ENCODE measurements around the gene SSBP4.
A peak's percentile ranks its signal among the peaks of the same experiment; 100 is the strongest.

Gene SSBP4

GRCh38 chr19:18483119-18483890 is 64.1 kb downstream of the SSBP4 start:
- no peak for TF ChIP-seq SCRT2 (tag by site-specific recombination; IDR thresholded peaks at IDR 0.05)
- TF ChIP-seq ZNF624 (tag by site-specific recombination; IDR thresholded peaks at IDR 0.05): no peak
- no peak for TF ChIP-seq ZNF341 (tag by site-specific recombination; IDR thresholded peaks at IDR 0.05; ENCODE audit: low read depth)
- TF ChIP-seq HOXC10 (CRISPR knock-in tag; IDR thresholded peaks at IDR 0.05): no peak
- no peak for TF ChIP-seq ZBTB10 (tag by site-specific recombination; IDR thresholded peaks at IDR 0.05)
- no peak for TF ChIP-seq ZNF544 (tag by site-specific recombination; IDR thresholded peaks at IDR 0.05)
- TF ChIP-seq ZNF239 (tag by site-specific recombination; IDR thresholded peaks at IDR 0.05): no peak
- TF ChIP-seq ZIC2 (tag by site-specific recombination; IDR thresholded peaks at IDR 0.05): 0 out of 2 replicates have a peak, but pooled peaks have one; percentile 13
- TF ChIP-seq ZFHX2 (tag by site-specific recombination; conservative IDR thresholded peaks at IDR 0.05): peak; percentile 58; the same call in 1 of the 2 replicates
- TF ChIP-seq ZNF549 (tag by site-specific recombination; IDR thresholded peaks at IDR 0.05): no peak
- TF ChIP-seq ZNF132 (tag by site-specific recombination; IDR thresholded peaks at IDR 0.05; ENCODE audit: borderline replicate concordance): no peak
- TF ChIP-seq ZNF37A (tag by site-specific recombination; IDR thresholded peaks at IDR 0.05): no peak
- 0 out of 2 replicates have a peak, but pooled peaks have one; percentile 35 for TF ChIP-seq EGR2 (tag by site-specific recombination; IDR thresholded peaks at IDR 0.05; ENCODE audit: low read depth)
- no peak for TF ChIP-seq WT1 (tag by site-specific recombination; IDR thresholded peaks at IDR 0.05)
- TF ChIP-seq ZNF404 (tag by site-specific recombination; IDR thresholded peaks at IDR 0.05): no peak
- TF ChIP-seq ZBTB48 (tag by site-specific recombination; IDR thresholded peaks at IDR 0.05): no peak
- TF ChIP-seq ZNF571 (tag by site-specific recombination; IDR thresholded peaks at IDR 0.05): no peak
- TF ChIP-seq ZNF223 (tag by site-specific recombination; IDR thresholded peaks at IDR 0.05): peak; percentile 69; the same call in 1 of the 2 replicates
- no peak overlapping the region for H3K27ac ChIP-seq (ENCODE audit: extremely low read depth, low read depth, low read length)
- no peaks in the 10 kb centered on the region for H3K36me3 ChIP-seq (ENCODE audit: control insufficient read depth in 2 of 2, insufficient read depth in 1 of 2, low read length in 2 of 2)
- H3K4me1 ChIP-seq (ENCODE audit: control insufficient read depth, insufficient read depth, low read length): peaks cover 10% of the 10 kb centered on the region
- H3K9me3 ChIP-seq (ENCODE audit: control insufficient read depth, insufficient read depth, low read depth, low read length): no peaks in the 10 kb centered on the region
- ChIA-PET CTCF (interaction anchor here (2.0 kb wide), 1 partner anchor 14 kb away, joined by 16 read pairs; no protein-coding TSS in a partner anchor), POLR2A (interaction anchor here (1.8 kb wide), 1 partner anchor 88 kb away, joined by 4 read pairs; the partner anchor contains the start of gene UBA52)
- H3K4me3 ChIP-seq (ENCODE audit: low read depth, low read length): no peak overlapping the region
